ENCODE results near the gene ATAD2B. TPM values are rescaled to one million over a fixed set of nuclear protein-coding genes. Genes with fewer than 3 reads are reported as not detected.

The ATAD2B gene
- total RNA-seq, 4 donors from 2014 or later, result 37.1 to 82.7 (median 40.7) TPM

DNA sequence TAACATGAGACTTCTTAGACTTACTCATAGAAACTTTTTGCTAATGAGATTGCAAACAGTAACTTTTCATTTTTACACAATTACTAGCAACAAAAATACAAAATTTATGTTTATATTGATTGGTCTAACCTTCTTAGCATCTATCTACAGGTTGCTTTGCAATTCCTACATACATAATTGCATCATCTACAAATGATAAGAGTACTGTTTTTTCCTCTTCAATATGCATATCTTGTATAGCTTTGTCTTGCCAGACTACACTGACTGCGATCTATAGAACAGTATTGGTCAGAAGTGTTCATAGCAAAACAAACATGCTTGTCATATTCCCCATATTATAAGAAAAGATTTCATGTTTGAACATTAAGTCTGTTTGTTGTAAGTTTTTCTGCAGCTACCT lies 87.9 kb downstream of the ATAD2B start:
- intact Hi-C loops (cut with DNase I; ENCODE audit: low total_unique reads), result no loop called here
- H3K4me3 ChIP-seq, result no peak overlapping the region
- DNase-seq, result no peak
- H3K9me3 ChIP-seq, result no peaks in the 10 kb centered on the region
- 96 to 100% methylated on average over 1 of the region's 1 CpG for WGBS, 2 donors (ENCODE audit: low coverage in 1 of 2)
- H3K27ac ChIP-seq, result no peak overlapping the region
- in situ Hi-C loops (cut with MboI; ENCODE audit: low pct_ligation_motif_present in 1 of 4, low pct_unique_long_range_greater_than_20kb in 1 of 4, low sequenced_read_pairs in 3 of 4), result no loop called here
- H3K36me3 ChIP-seq, result peaks cover 0 to 8% (median 0%) of the 10 kb centered on the region in 4 donors
- TF ChIP-seq EP300 (IDR thresholded peaks at IDR 0.05; ENCODE audit: low read depth) (no peak), POLR2AphosphoS5 (IDR thresholded peaks at IDR 0.05) (no peak), POLR2A (IDR thresholded peaks at IDR 0.05) (no peak)
- no peaks in the 10 kb centered on the region for H3K27me3 ChIP-seq
- peaks cover 0 to 10% (median 6%) of the 10 kb centered on the region in 4 donors for H3K4me1 ChIP-seq

DNA sequence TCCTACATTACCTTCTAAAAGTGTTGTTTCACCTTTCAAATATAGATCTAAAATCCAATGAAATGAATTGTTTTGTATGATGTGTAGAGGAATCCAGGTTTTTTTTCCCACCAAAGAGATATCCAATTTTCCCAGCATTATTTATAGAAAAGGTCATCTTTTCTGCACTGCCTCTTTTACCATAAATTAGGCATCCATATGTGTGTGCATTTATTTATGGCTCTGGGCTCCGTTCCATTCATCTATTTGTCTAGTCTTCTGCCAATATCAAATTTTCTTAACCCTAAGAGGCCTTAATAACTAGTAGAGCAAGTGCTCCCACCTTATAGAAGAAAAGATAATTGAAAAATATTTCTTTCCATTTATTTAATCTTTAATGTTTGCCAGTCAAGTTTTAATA lies 88.3 kb downstream of the ATAD2B start:
- Histone ChIP-seq H3K4me1 (peaks cover 0 to 6% (median 4%) of the 10 kb centered on the region in 4 donors), H3K27me3 (no peaks in the 10 kb centered on the region), H3K27ac (no peak overlapping the region), H3K4me3 (no peak overlapping the region), H3K36me3 (peaks cover 0 to 8% (median 0%) of the 10 kb centered on the region in 4 donors), H3K9me3 (no peaks in the 10 kb centered on the region)
- no peak for DNase-seq
- intact Hi-C loops (cut with DNase I; ENCODE audit: low total_unique reads), result no loop called here
- WGBS, 2 donors (ENCODE audit: low coverage in 1 of 2), result 69 to 77% methylated on average over 1 of the region's 1 CpG
- TF ChIP-seq POLR2A (IDR thresholded peaks at IDR 0.05), result no peak
- TF ChIP-seq, protein P1, sequence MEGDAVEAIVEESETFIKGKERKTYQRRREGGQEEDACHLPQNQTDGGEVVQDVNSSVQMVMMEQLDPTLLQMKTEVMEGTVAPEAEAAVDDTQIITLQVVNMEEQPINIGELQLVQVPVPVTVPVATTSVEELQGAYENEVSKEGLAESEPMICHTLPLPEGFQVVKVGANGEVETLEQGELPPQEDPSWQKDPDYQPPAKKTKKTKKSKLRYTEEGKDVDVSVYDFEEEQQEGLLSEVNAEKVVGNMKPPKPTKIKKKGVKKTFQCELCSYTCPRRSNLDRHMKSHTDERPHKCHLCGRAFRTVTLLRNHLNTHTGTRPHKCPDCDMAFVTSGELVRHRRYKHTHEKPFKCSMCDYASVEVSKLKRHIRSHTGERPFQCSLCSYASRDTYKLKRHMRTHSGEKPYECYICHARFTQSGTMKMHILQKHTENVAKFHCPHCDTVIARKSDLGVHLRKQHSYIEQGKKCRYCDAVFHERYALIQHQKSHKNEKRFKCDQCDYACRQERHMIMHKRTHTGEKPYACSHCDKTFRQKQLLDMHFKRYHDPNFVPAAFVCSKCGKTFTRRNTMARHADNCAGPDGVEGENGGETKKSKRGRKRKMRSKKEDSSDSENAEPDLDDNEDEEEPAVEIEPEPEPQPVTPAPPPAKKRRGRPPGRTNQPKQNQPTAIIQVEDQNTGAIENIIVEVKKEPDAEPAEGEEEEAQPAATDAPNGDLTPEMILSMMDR (IDR thresholded peaks at IDR 0.05), result no peak
- no peak for TF ChIP-seq POLR2AphosphoS5 (IDR thresholded peaks at IDR 0.05)
- TF ChIP-seq EP300 (IDR thresholded peaks at IDR 0.05; ENCODE audit: low read depth), result no peak
- in situ Hi-C loops (cut with MboI; ENCODE audit: low pct_ligation_motif_present in 1 of 4, low pct_unique_long_range_greater_than_20kb in 1 of 4, low sequenced_read_pairs in 3 of 4), result no loop called here

DNA sequence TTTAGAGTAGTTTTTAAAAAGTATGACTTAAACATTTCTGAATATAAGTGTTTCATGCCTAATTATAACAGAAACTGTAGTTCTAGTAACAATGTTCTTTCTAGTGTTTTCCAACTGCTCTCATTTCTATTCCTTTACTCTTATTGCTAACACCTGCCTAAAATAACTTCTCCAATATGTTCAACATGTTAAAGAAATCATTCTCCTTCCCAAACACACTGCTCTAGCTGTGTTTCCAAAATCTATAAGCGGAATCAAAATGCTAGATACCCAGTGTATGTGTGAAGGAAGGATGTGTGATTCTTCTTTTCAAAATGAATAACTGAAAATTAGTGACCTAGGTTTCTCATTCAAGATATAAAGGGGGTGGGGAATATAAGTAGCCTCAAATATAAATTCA lies 89.1 kb downstream of the ATAD2B start:
- no peaks in the 10 kb centered on the region for H3K27me3 ChIP-seq
- H3K36me3 ChIP-seq, result peaks cover 0 to 8% (median 0%) of the 10 kb centered on the region in 4 donors
- no peak overlapping the region for H3K4me3 ChIP-seq
- no peak for DNase-seq
- WGBS, 2 donors (ENCODE audit: low coverage in 1 of 2), result 97 to 100% methylated on average over 1 of the region's 1 CpG
- H3K4me1 ChIP-seq, result no peaks in the 10 kb centered on the region
- in situ Hi-C loops (cut with MboI; ENCODE audit: low pct_ligation_motif_present in 1 of 4, low pct_unique_long_range_greater_than_20kb in 1 of 4, low sequenced_read_pairs in 3 of 4), result no loop called here
- no peaks in the 10 kb centered on the region for H3K9me3 ChIP-seq
- no peak for TF ChIP-seq POLR2AphosphoS5 (IDR thresholded peaks at IDR 0.05)
- TF ChIP-seq, protein P1 (IDR thresholded peaks at IDR 0.05), result no peak
- no peak for TF ChIP-seq EP300 (IDR thresholded peaks at IDR 0.05; ENCODE audit: low read depth)
- no peak for TF ChIP-seq POLR2A (IDR thresholded peaks at IDR 0.05)
- intact Hi-C loops (cut with DNase I; ENCODE audit: low total_unique reads), result no loop called here
- no peak overlapping the region for H3K27ac ChIP-seq

DNA sequence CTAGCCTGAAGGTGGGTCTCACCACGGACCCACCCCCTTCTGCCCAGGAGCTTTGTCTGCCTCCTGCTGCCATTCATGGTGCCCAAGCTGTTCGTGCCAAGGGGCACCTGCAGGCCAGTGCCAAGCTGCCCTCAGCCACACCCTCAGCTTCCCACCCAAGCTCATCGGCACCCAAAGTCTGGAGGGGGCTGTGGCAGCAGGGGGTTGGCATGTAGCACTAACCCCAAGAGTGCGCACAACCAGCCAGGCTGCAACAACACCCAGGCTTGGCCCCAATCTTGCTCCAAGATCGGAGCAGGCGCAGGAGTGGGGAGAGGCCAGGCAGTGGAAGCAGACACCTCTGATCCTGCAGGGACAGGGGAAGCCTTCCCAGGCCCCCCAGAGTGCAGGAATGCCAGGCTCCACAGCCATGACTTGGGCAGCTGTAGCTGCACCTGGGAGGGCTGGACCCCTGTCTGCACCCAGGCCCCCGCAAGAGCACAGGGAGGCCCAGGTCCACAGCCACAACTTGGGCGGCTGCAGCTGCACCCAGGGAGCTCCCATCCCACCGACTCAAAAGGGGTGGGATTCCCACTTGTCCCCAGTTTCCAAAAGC lies 89.9 kb downstream of the ATAD2B start:
- no peak for TF ChIP-seq POLR2A (IDR thresholded peaks at IDR 0.05)
- TF ChIP-seq, protein P1 (IDR thresholded peaks at IDR 0.05), result no peak
- no peak for TF ChIP-seq EP300 (IDR thresholded peaks at IDR 0.05; ENCODE audit: low read depth)
- no peak for TF ChIP-seq POLR2AphosphoS5 (IDR thresholded peaks at IDR 0.05)
- peaks cover 0 to 8% (median 0%) of the 10 kb centered on the region in 4 donors for H3K36me3 ChIP-seq
- H3K27me3 ChIP-seq, result no peaks in the 10 kb centered on the region
- 95% methylated on average over 9 of the region's 9 CpGs; no CpG with 5 or more reads in 1 of the 2 donors for WGBS, 2 donors (ENCODE audit: low coverage in 1 of 2)
- H3K4me1 ChIP-seq, result no peaks in the 10 kb centered on the region
- in situ Hi-C loops (cut with MboI; ENCODE audit: low pct_ligation_motif_present in 1 of 4, low pct_unique_long_range_greater_than_20kb in 1 of 4, low sequenced_read_pairs in 3 of 4), result no loop called here
- H3K4me3 ChIP-seq, result no peak overlapping the region
- H3K9me3 ChIP-seq, result no peaks in the 10 kb centered on the region
- H3K27ac ChIP-seq, result no peak overlapping the region
- intact Hi-C loops (cut with DNase I; ENCODE audit: low total_unique reads), result no loop called here
- no peak for DNase-seq

Data from transverse colon (tissue), 4 donors.